ENCODE results near the gene KCTD12. TPM values are rescaled to one million over a fixed set of nuclear protein-coding genes. Genes with fewer than 3 reads are reported as not detected.

The KCTD12 gene
- total and polyA plus RNA-seq, 12 donors = 12.5 to 80.8 (median 44.9) TPM

DNA sequence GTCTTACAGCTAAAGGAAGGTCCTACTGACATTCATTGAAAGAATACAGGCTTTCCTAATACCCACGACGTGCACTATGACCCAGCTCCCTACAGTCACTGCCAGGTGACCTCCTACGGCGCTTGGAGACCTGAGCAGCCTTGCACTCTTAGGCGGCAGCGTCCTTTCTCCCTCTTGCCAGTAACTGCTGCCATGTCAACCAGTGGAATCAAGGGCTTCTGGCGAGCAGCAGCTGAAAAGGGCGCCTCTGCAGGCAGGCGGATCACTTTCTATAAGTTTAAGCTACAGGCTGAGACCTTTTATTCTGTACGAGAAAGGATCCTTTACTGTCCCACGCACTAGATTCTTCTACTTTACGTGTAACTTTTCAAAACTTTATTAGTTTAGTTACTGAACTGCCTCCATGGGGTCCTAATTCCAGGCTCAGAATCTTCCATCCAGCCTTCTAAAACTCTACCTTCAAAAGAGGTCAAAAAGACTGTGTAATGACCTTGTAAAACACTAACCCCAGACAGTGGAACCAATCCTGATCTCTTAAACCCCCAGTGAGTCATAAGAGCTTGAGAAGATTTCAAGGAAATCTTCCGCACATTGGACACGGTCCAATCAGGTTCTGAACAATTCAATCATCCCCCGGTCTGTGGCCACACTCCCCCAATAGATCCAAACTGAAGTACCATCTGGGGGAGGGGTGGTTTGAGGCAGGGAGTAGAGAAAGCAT, 1.9 kb downstream of the KCTD12 start:
- DNase-seq = peak in 6 of 7 donors; percentile 27 to 77 (median 40)
- H3K36me3 ChIP-seq (replicated peaks in 1 of 2) = no peaks in the 10 kb centered on the region
- H3K27ac ChIP-seq = peak overlapping the region; percentile 44 to 91 (median 78)
- no peaks in the 10 kb centered on the region for H3K27me3 ChIP-seq
- TF ChIP-seq, protein P1, sequence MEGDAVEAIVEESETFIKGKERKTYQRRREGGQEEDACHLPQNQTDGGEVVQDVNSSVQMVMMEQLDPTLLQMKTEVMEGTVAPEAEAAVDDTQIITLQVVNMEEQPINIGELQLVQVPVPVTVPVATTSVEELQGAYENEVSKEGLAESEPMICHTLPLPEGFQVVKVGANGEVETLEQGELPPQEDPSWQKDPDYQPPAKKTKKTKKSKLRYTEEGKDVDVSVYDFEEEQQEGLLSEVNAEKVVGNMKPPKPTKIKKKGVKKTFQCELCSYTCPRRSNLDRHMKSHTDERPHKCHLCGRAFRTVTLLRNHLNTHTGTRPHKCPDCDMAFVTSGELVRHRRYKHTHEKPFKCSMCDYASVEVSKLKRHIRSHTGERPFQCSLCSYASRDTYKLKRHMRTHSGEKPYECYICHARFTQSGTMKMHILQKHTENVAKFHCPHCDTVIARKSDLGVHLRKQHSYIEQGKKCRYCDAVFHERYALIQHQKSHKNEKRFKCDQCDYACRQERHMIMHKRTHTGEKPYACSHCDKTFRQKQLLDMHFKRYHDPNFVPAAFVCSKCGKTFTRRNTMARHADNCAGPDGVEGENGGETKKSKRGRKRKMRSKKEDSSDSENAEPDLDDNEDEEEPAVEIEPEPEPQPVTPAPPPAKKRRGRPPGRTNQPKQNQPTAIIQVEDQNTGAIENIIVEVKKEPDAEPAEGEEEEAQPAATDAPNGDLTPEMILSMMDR (IDR thresholded peaks at IDR 0.05) = peak in 3 of 6 experiments; percentile 15 to 30 (median 26)
- no peak for TF ChIP-seq POLR2A (IDR thresholded peaks at IDR 0.05)
- WGBS, 4 donors = 23 to 26% (median 25%) methylated on average over 14 to 15 of the region's 15 CpGs
- intact Hi-C loops (cut with DNase I) = no loop called here
- H3K9me3 ChIP-seq (replicated peaks in 1 of 3) = no peaks in the 10 kb centered on the region
- H3K4me3 ChIP-seq = peak overlapping the region in 2 of 4 donors; percentile 36 to 60
- peaks cover 3 to 29% of the 10 kb centered on the region in 2 donors for H3K4me1 ChIP-seq (replicated peaks in 1 of 2)

GRCh38 chr13:76883236-76883635, 3.0 kb downstream of the KCTD12 start:
- peaks cover 3 to 37% of the 10 kb centered on the region in 2 donors for H3K4me1 ChIP-seq (replicated peaks in 1 of 2)
- WGBS, 4 donors = 68 to 79% (median 76%) methylated on average over 3 of the region's 3 CpGs
- no peaks in the 10 kb centered on the region for H3K9me3 ChIP-seq (replicated peaks in 1 of 3)
- H3K36me3 ChIP-seq (replicated peaks in 1 of 2) = no peaks in the 10 kb centered on the region
- no peak for DNase-seq
- peak overlapping the region in 2 of 5 donors; percentile 90 to 91 for H3K27ac ChIP-seq
- H3K27me3 ChIP-seq = no peaks in the 10 kb centered on the region
- intact Hi-C loops (cut with DNase I) = no loop called here
- TF ChIP-seq, protein P1 (IDR thresholded peaks at IDR 0.05) = no peak
- no peak for TF ChIP-seq POLR2A (IDR thresholded peaks at IDR 0.05)
- H3K4me3 ChIP-seq = peak overlapping the region in 2 of 4 donors; percentile 2 to 60

DNA sequence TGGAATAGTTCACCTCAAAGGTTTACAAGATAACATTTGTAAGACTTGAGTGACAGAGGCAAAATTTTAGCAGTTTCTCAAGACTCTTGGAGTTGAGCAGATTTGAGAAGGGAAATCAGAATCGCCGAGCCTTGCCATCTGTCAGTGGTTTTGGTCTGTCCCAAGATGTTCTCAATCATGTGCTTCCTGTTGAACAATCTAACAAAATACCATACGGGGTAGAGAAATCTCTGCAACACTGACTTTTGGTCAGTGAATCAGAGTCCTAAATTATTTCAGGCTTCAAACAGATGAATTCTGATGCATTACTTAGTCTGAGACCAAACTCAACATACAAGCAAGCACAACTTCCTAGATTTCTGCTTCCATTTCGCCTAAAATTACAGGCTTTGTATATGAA, 3.8 kb downstream of the KCTD12 start:
- intact Hi-C loops (cut with DNase I) = no loop called here
- DNase-seq = peak in 2 of 7 donors; percentile 19 to 27
- no peaks in the 10 kb centered on the region for H3K36me3 ChIP-seq (replicated peaks in 1 of 2)
- H3K9me3 ChIP-seq (replicated peaks in 1 of 3) = no peaks in the 10 kb centered on the region
- 64 to 77% (median 67%) methylated on average over 4 of the region's 4 CpGs for WGBS, 4 donors
- no peaks in the 10 kb centered on the region for H3K27me3 ChIP-seq
- peaks cover 3 to 37% of the 10 kb centered on the region in 2 donors for H3K4me1 ChIP-seq (replicated peaks in 1 of 2)
- TF ChIP-seq, protein P1 (IDR thresholded peaks at IDR 0.05) = no peak
- TF ChIP-seq POLR2A (IDR thresholded peaks at IDR 0.05) = no peak
- H3K4me3 ChIP-seq = peak overlapping the region in 1 of 4 donors; percentile 60
- H3K27ac ChIP-seq = peak overlapping the region in 2 of 5 donors; percentile 59 to 91

DNA sequence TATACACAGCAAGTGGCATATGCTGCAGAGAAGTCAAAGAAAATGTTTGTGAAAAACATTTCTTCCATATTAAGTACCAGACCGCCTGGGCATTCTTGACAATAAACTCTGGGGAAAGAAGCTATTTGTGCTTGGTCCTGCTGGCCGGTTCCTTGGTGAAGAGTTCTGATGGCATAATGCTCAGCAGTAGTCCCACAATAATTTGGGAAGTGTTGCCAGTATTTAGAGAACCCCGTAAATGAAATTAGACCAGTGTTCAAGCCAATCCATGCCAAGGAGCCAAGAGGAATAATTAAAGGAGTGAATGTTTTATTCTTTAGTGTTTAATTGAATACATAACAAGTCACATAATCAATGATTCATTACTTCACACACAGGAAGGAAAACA, 6.3 kb downstream of the KCTD12 start:
- no peaks in the 10 kb centered on the region for H3K36me3 ChIP-seq (replicated peaks in 1 of 2)
- peak overlapping the region in 3 of 5 donors; percentile 9 to 81 (median 54) for H3K27ac ChIP-seq
- H3K9me3 ChIP-seq (replicated peaks in 1 of 3) = no peaks in the 10 kb centered on the region
- WGBS, 4 donors = 73 to 82% (median 77%) methylated on average over 3 of the region's 3 CpGs
- H3K4me3 ChIP-seq = no peak overlapping the region
- intact Hi-C loops (cut with DNase I) = no loop called here
- H3K27me3 ChIP-seq = no peaks in the 10 kb centered on the region
- H3K4me1 ChIP-seq (replicated peaks in 1 of 2) = peaks cover 0 to 26% of the 10 kb centered on the region in 2 donors
- no peak for DNase-seq
- TF ChIP-seq, protein P1 (IDR thresholded peaks at IDR 0.05) = no peak
- TF ChIP-seq POLR2A (IDR thresholded peaks at IDR 0.05) = no peak
